CD4-positive, alpha-beta T cell (primary cell): ENCODE data around the gene ZBTB5. TPM values are rescaled to one million over a fixed set of nuclear protein-coding genes. Genes with fewer than 3 reads are reported as not detected.
"Not testable (repeated sequence)": the region's sequence is repeated elsewhere in the genome, so short reads cannot be mapped to it uniquely, and the experiment has no call there.

Experiments
- ATAC-seq: fragments of 200-7000 bp; cut with Tn5 transposase; one replicate; pipeline ENCODE4 v1.10.0; 2022; ENCODE audit warnings: mild to moderate bottlenecking; ENCODE audit not compliant: poor library complexity
- CTCF ChIA-PET: fragments of 350-600 bp; sonication (Branson Sonifier 250); formaldehyde crosslinking; loops from one replicate; lab custom pipeline; 2021; ENCODE audit warnings: antibody characterized with exemption, inconsistent platforms; lab: Charles Lee
- POLR2A ChIA-PET: fragments of 350-600 bp; sonication (Branson Sonifier 250); formaldehyde crosslinking; loops from one replicate; lab custom pipeline; 2021; ENCODE audit warnings: antibody characterized with exemption, inconsistent platforms; lab: Charles Lee
- DNase-seq, 14 experiments: peaks; one replicate each; pipeline ENCODE4 v3.0.0-alpha.2; 2013 to 2020; ENCODE audit warnings: mixed read lengths in 2 of 14
- H3K27ac ChIP-seq, 2 donors: one replicate each; pipeline versions ENCODE4 v1.5.1 to v1.7.0; 2013; ENCODE audit warnings: low read length in 2 of 2, low read depth in 1 of 2, mild to moderate bottlenecking in 1 of 2
- H3K27me3 ChIP-seq, 2 experiments: 1 replicate in 1 of 2; 2 replicates in 1 of 2; pipeline versions ENCODE4 v1.6.1 to v1.7.0; 2013; ENCODE audit warnings: low read length in 2 of 2, control low read depth in 1 of 2, mild to moderate bottlenecking in 1 of 2, moderate library complexity in 1 of 2; ENCODE audit not compliant: insufficient read depth in 2 of 2, control insufficient read depth in 1 of 2
- H3K36me3 ChIP-seq: one replicate; pipeline ENCODE4 v1.6.1; 2013; ENCODE audit warnings: low read length, control low read depth; ENCODE audit not compliant: insufficient read depth
- H3K4me1 ChIP-seq: one replicate; pipeline ENCODE4 v1.6.1; 2013; ENCODE audit warnings: low read length, control low read depth; ENCODE audit not compliant: insufficient read depth
- H3K4me3 ChIP-seq: one replicate; pipeline ENCODE4 v1.5.1; 2013; ENCODE audit warnings: mild to moderate bottlenecking, low read length, moderate library complexity
- H3K9me3 ChIP-seq, 2 experiments: 1 replicate in 1 of 2; 2 replicates in 1 of 2; pipeline versions ENCODE4 v1.6.1 to v1.7.0; 2013; ENCODE audit warnings: low read length in 2 of 2, mild to moderate bottlenecking in 2 of 2, control low read depth in 1 of 2, moderate library complexity in 1 of 2; ENCODE audit not compliant: control insufficient read depth in 1 of 2, insufficient read depth in 1 of 2
- H3K27ac Mint-ChIP-seq: one replicate; pipeline ENCODE4 v1.8.0; 2020; ENCODE audit warnings: mixed read lengths
- H3K27me3 Mint-ChIP-seq: one replicate; pipeline ENCODE4 v1.8.0; 2021; ENCODE audit warnings: mixed read lengths
- H3K36me3 Mint-ChIP-seq: one replicate; pipeline ENCODE4 v1.8.0; 2021; ENCODE audit warnings: low read depth, mixed read lengths
- H3K4me1 Mint-ChIP-seq: one replicate; pipeline ENCODE4 v1.8.0; 2021; ENCODE audit warnings: low read depth, mixed read lengths
- H3K4me3 Mint-ChIP-seq: one replicate; pipeline ENCODE4 v1.8.0; 2020; ENCODE audit warnings: mild to moderate bottlenecking, mixed read lengths
- H3K9me3 Mint-ChIP-seq: one replicate; pipeline ENCODE4 v1.8.0; 2020; ENCODE audit warnings: mixed read lengths
- intact Hi-C, 2 experiments: fragments of 100-400 bp; cut with DNase I in 1 of 2; cut with micrococcal nuclease in 1 of 2; formaldehyde crosslinking; loops; one replicate each; pipeline versions ENCODE4 v1.15.1 to v1.9.0; 2023 to 2025; cut with DNase I, micrococcal nuclease
- total RNA-seq, 174 experiments: library from RNA in 2 of 174; stranded (reverse) in 2 of 174; gene quantifications; one replicate each; pipeline ENCODE4 v1.2.3 and lab custom pipeline; 2021 to 2026
- TF ChIP-seq, protein P1 (sequence below): fragments of 200-600 bp; IDR thresholded peaks from one replicate; pipeline ENCODE4 v1.8.0; 2022; ENCODE audit warnings: antibody characterized with exemption, mild to moderate bottlenecking

Gene ZBTB5
- total RNA-seq, 2 experiments from 2014 or later: 21.3 to 22.0 TPM

DNA sequence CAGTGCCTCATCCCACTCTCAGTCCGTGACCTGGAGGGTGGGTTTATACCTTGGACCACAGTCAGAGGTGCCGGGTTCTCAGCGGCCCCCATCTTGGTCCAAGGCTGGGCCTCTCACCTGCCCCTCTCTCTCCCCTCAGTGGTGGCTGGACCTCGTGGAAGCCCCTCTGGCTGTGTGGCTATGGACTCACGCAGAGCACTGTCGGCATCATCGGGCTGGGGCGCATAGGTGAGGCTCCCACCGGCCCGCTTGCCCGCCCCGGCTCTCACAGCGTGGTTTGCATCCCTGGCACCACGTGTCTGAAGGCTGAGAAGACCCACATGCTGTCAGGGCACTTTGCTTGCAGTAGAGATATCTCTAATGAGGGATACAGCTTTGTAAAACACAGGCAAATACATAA is 36.9 kb downstream of the ZBTB5 start:
- ChIA-PET CTCF (no interaction called here), POLR2A (no interaction called here)
- TF ChIP-seq, protein P1, sequence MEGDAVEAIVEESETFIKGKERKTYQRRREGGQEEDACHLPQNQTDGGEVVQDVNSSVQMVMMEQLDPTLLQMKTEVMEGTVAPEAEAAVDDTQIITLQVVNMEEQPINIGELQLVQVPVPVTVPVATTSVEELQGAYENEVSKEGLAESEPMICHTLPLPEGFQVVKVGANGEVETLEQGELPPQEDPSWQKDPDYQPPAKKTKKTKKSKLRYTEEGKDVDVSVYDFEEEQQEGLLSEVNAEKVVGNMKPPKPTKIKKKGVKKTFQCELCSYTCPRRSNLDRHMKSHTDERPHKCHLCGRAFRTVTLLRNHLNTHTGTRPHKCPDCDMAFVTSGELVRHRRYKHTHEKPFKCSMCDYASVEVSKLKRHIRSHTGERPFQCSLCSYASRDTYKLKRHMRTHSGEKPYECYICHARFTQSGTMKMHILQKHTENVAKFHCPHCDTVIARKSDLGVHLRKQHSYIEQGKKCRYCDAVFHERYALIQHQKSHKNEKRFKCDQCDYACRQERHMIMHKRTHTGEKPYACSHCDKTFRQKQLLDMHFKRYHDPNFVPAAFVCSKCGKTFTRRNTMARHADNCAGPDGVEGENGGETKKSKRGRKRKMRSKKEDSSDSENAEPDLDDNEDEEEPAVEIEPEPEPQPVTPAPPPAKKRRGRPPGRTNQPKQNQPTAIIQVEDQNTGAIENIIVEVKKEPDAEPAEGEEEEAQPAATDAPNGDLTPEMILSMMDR: no peak
- Mint-ChIP-seq H3K27ac (no peak overlapping the region), H3K36me3 (peaks cover 54% of the 10 kb centered on the region), H3K9me3 (no peaks in the 10 kb centered on the region), H3K4me3 (peak overlapping the region; percentile 7), H3K4me1 (peaks cover 13% of the 10 kb centered on the region), H3K27me3 (no peaks in the 10 kb centered on the region)
- no peak for ATAC-seq
- intact Hi-C loops: no loop called here
- Histone ChIP-seq H3K4me3 (no peak overlapping the region), H3K27ac (no peak overlapping the region), H3K4me1 (peaks cover 20% of the 10 kb centered on the region), H3K36me3 (peaks cover 48% of the 10 kb centered on the region), H3K27me3 (no peaks in the 10 kb centered on the region), H3K9me3 (no peaks in the 10 kb centered on the region)
- no peak for DNase-seq

DNA sequence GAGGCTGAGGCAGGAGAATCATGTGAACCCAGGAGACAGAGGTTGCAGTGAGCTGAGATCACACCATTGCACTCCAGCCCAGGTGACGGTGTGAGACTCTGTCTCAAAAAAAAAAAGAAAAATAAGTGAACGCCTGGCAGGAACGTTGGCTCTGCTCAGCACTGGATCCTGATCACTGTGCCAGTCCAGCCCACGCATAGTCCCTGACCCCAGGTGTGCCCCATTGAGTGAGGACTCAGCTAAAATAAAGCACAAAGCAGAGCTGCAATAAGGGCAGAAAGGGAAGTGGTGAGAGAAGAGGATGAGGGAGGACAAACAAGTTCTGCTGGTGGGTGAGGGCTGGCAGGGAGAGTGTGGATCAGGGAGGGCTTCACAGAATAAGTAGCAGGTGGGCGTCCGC is 38.4 kb downstream of the ZBTB5 start:
- Mint-ChIP-seq H3K27me3 (no peaks in the 10 kb centered on the region), H3K27ac (no peak overlapping the region), H3K4me1 (peaks cover 25% of the 10 kb centered on the region), H3K9me3 (no peaks in the 10 kb centered on the region), H3K36me3 (peaks cover 52% of the 10 kb centered on the region), H3K4me3 (no peak overlapping the region)
- Histone ChIP-seq H3K27ac (no peak overlapping the region), H3K36me3 (peaks cover 45% of the 10 kb centered on the region), H3K9me3 (no peaks in the 10 kb centered on the region), H3K4me1 (peaks cover 33% of the 10 kb centered on the region), H3K27me3 (no peaks in the 10 kb centered on the region), H3K4me3 (no peak overlapping the region)
- ChIA-PET POLR2A (no interaction called here), CTCF (no interaction called here)
- ATAC-seq (no peak), DNase-seq (no peak)
- TF ChIP-seq, protein P1: no peak
- intact Hi-C loops: no loop called here

DNA sequence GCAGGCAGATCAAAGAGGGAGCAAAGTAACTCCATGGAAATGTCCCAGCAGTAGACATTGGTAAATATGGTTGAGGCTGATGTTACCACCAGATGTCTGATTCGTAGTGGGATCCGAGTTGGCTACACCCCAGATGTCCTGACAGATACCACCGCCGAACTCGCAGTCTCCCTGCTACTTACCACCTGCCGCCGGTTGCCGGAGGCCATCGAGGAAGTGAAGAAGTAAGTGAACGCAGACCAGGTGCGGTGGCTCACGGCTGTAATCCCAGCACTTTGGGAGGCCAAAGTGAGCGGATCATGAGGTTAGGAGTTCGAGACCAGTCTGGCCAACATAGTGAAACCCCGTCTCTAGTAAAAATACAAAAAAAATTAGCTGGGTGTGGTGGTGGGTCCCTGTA is 38.8 kb downstream of the ZBTB5 start:
- Histone ChIP-seq H3K4me1 (peaks cover 34% of the 10 kb centered on the region), H3K36me3 (peaks cover 43% of the 10 kb centered on the region)
- CTCF ChIA-PET, DNase-seq, H3K9me3 Mint-ChIP-seq, H3K27ac Mint-ChIP-seq, H3K27me3 ChIP-seq, ATAC-seq, intact Hi-C loops, H3K9me3 ChIP-seq, H3K4me3 ChIP-seq, H3K27me3 Mint-ChIP-seq, H3K4me3 Mint-ChIP-seq, H3K27ac ChIP-seq, POLR2A ChIA-PET: not testable (repeated sequence)
- H3K4me1 Mint-ChIP-seq: peaks cover 28% of the 10 kb centered on the region
- peaks cover 48% of the 10 kb centered on the region for H3K36me3 Mint-ChIP-seq

DNA sequence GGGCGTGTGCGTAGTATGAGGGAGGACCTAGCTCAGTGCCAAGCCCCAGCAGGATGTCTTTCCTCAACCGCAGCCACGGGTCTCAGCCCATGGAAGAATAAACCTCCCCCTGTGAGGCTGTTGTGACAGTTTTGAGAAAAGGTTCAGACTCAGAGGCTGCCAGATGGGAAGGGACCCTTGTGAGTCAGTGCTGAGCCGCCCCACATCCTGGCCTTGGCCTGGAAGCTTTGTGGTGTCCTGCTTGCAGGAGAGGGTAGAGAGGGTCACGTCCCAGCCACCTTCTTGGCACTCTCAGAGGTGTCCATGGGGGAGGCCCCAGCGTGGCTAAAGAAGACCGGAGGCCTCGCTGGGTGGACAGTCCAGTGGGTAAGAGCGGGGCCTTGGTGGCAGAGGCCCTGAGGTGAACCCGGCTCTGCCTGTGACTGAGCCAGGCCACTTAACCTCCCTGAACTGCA is 39.9 kb downstream of the ZBTB5 start:
- H3K27ac Mint-ChIP-seq: no peak overlapping the region
- H3K27ac ChIP-seq: no peak overlapping the region
- ATAC-seq (no peak), DNase-seq (no peak)
- no peaks in the 10 kb centered on the region for H3K9me3 ChIP-seq
- H3K4me3 ChIP-seq: no peak overlapping the region
- H3K4me3 Mint-ChIP-seq: no peak overlapping the region
- H3K36me3 ChIP-seq: peaks cover 37% of the 10 kb centered on the region
- CTCF ChIA-PET: no interaction called here
- POLR2A ChIA-PET: interaction anchor here (3.7 kb wide), 1 partner anchor 41 kb away, joined by 21 read pairs; the partner anchor contains the start of gene ZBTB5
- H3K36me3 Mint-ChIP-seq: peaks cover 40% of the 10 kb centered on the region
- H3K4me1 Mint-ChIP-seq: peaks cover 28% of the 10 kb centered on the region
- no peaks in the 10 kb centered on the region for H3K9me3 Mint-ChIP-seq
- peaks cover 34% of the 10 kb centered on the region for H3K4me1 ChIP-seq
- H3K27me3 Mint-ChIP-seq: no peaks in the 10 kb centered on the region
- TF ChIP-seq, protein P1: no peak
- intact Hi-C loops: no loop called here
- no peaks in the 10 kb centered on the region for H3K27me3 ChIP-seq
